HFFc6 (cell line): Measurements from ENCODE around the gene NSDHL. TPM values are rescaled to one million over a fixed set of nuclear protein-coding genes. Genes with fewer than 3 reads are reported as not detected.

Experiments used
- DNase-seq: peaks from one replicate; pipeline ENCODE4 v3.0.0-alpha.2; 2018
- H3K27ac Mint-ChIP-seq: 2 replicates; pipeline ENCODE4 v1.8.0; 2020; ENCODE audit warnings: mild to moderate bottlenecking, mixed read lengths
- H3K27me3 Mint-ChIP-seq: 2 replicates; pipeline ENCODE4 v1.8.0; 2021; ENCODE audit warnings: mild to moderate bottlenecking, moderate library complexity, mixed read lengths; ENCODE audit not compliant: insufficient read depth
- H3K36me3 Mint-ChIP-seq: 2 replicates; pipeline ENCODE4 v1.8.0; 2021; ENCODE audit warnings: low read depth, mixed read lengths
- H3K4me1 Mint-ChIP-seq: 2 replicates; pipeline ENCODE4 v1.8.0; 2020; ENCODE audit warnings: low read depth, mixed read lengths
- H3K4me3 Mint-ChIP-seq: 2 replicates; pipeline ENCODE4 v1.8.0; 2020; ENCODE audit warnings: mild to moderate bottlenecking, moderate library complexity, mixed read lengths
- H3K9me3 Mint-ChIP-seq: 2 replicates; pipeline ENCODE4 v1.8.0; 2020; ENCODE audit warnings: mild to moderate bottlenecking, mixed read lengths
- CTCF ChIP-seq: fragments of 200-600 bp; sonication (generic); IDR thresholded peaks from 2 replicates; pipeline ENCODE4 v1.5.0; 2021; ENCODE audit warnings: antibody characterized with exemption, mild to moderate bottlenecking
- total RNA-seq, 6 experiments: library from RNA; stranded (reverse); fragmentation: NEBNext Ultra II Directional; extraction: Animal tissue kit (Norgen Biotek cat#: 25700); gene quantifications; 2 replicates in 1 of 6; 3 replicates in 5 of 6; pipeline ENCODE4 v1.2.3, GENCODE V29; 2021

Gene NSDHL
- total RNA-seq, 6 experiments from 2014 or later, result 18.4 to 20.0 (median 19.1) TPM

DNA sequence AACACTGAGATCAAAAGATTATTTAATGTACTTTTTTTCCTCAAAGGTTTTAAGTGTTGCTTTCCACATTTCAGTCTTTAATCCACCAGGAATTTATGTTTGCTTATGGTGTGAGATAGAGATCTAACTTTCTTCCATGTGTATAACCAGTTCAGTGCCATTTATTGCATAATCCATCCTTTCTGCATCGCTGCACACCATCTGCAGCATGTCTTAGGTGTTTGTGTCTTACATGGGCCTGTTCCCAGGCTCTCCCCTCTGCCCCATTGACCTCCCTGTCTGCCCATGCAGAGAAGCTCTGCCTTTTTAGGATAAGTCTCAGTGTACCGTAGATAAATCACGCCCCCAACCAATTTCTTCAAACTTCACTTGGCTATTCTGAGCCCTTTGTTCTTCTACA, 30.3 kb downstream of the NSDHL start:
- Mint-ChIP-seq H3K9me3 (no peaks in the 10 kb centered on the region), H3K27ac (no peak overlapping the region; the same call in 1 of the 2 replicates), H3K4me1 (no peaks in the 10 kb centered on the region), H3K27me3 (no peaks in the 10 kb centered on the region), H3K4me3 (no peak overlapping the region), H3K36me3 (no peaks in the 10 kb centered on the region)
- no peak for TF ChIP-seq CTCF
- DNase-seq, result no peak

DNA sequence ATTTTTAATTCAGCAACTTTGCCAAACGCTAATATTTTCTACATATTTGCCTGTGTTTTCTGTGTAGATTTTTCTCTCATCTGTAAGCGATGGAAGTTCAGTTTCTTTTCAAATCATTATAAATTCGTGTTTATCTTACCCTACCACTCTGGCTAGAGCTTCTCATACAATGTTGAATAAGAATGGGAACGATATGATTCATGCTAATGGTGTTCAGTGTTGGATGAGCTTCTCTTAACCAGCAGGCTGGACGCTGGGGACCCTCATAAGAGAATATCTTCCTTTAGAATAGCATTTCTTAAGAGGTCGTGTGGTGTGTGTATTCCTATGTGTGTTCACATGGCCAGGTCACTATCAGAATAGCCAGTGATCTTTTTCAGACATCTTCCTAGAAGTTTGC, 31.0 kb downstream of the NSDHL start:
- H3K4me1 Mint-ChIP-seq, result no peaks in the 10 kb centered on the region
- H3K27ac Mint-ChIP-seq, result no peak overlapping the region
- no peaks in the 10 kb centered on the region for H3K9me3 Mint-ChIP-seq
- no peaks in the 10 kb centered on the region for H3K27me3 Mint-ChIP-seq
- H3K36me3 Mint-ChIP-seq, result no peaks in the 10 kb centered on the region
- DNase-seq, result no peak
- no peak for TF ChIP-seq CTCF
- H3K4me3 Mint-ChIP-seq, result no peak overlapping the region

- no peak for DNase-seq
- no peak for TF ChIP-seq CTCF
- Mint-ChIP-seq H3K4me1 (no peaks in the 10 kb centered on the region), H3K27me3 (no peaks in the 10 kb centered on the region), H3K9me3 (no peaks in the 10 kb centered on the region), H3K27ac (no peak overlapping the region), H3K4me3 (no peak overlapping the region), H3K36me3 (no peaks in the 10 kb centered on the region; the same call in 1 of the 2 replicates)
These were observed 34.5 kb downstream of the NSDHL start for GRCh38 chrX:152865232-152865920.

DNA sequence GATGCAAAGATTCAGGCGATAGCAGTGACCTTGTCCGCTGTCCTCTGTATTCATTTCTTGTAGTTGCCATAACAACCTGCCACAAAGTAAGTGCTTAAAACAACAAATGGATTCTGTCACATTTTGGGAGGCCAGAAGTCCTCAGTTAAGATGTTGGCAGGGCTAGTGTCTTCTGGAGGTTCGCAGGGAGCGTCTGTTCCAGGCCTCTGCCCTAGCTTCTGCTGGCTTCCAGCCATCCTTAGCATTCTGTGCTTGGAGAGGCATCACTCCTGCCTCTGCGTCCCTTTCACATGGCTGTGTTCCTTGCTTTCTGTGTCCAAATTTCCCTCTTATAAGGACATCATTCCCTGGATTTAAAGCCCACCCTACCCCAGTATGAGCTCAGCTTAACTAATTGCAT, 35.5 kb downstream of the NSDHL start:
- Mint-ChIP-seq H3K36me3 (no peaks in the 10 kb centered on the region; the same call in 1 of the 2 replicates), H3K4me1 (no peaks in the 10 kb centered on the region), H3K27me3 (no peaks in the 10 kb centered on the region), H3K27ac (no peak overlapping the region), H3K4me3 (no peak overlapping the region), H3K9me3 (no peaks in the 10 kb centered on the region)
- no peak for TF ChIP-seq CTCF
- no peak for DNase-seq

DNA sequence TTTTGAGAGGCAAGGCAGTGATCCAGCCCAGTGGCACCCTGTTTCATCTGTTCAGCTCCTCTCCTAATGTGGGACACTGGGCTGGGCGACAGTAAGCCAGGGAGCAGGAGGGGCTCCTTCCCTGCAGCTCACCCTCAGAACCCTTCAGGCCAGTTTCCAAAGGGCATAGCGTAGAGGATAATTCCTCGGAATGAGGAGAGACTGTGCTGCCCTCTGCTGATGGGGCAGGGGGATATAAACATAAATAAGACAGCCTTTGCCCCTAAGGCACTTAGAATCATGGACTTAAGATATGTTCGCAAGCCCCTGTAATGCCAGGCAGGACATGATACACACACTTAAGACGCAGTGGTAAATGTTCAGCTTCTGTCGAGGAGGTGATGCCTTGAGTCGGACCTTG, 39.1 kb downstream of the NSDHL start:
- DNase-seq, result no peak
- TF ChIP-seq CTCF, result no peak; the same call in 1 of the 2 replicates
- H3K36me3 Mint-ChIP-seq, result no peaks in the 10 kb centered on the region; the same call in 1 of the 2 replicates
- no peaks in the 10 kb centered on the region for H3K27me3 Mint-ChIP-seq
- H3K27ac Mint-ChIP-seq, result no peak overlapping the region
- H3K4me3 Mint-ChIP-seq, result no peak overlapping the region
- no peaks in the 10 kb centered on the region for H3K4me1 Mint-ChIP-seq
- no peaks in the 10 kb centered on the region for H3K9me3 Mint-ChIP-seq
